ENCODE measurements around the gene KIAA0753. TPM values are rescaled to one million over a fixed set of nuclear protein-coding genes. Genes with fewer than 3 reads are reported as not detected.
A peak's percentile ranks its signal among the peaks of the same experiment; 100 is the strongest.

KIAA0753 gene
- 16.7 and 17.2 TPM in 2 replicates for total RNA-seq (2014; rRNA removed; shearing (Covaris generic))

GRCh38 chr17:6640536-6641246, at the start of gene KIAA0753, which contains the start of gene TXNDC17:
TSS of gene KIAA0753 (minus strand) at chr17:6640711. CDS start at chr17:6635103, 5,608 bp downstream.
TSS of gene TXNDC17 (plus strand) at chr17:6641060. CDS start at chr17:6641083, 23 bp downstream.
- in situ Hi-C loops (cut with HindIII; ENCODE audit: low sequenced_read_pairs) = no loop called here
- DNase-seq (ENCODE audit: low spot score) = peak; percentile 86

DNA sequence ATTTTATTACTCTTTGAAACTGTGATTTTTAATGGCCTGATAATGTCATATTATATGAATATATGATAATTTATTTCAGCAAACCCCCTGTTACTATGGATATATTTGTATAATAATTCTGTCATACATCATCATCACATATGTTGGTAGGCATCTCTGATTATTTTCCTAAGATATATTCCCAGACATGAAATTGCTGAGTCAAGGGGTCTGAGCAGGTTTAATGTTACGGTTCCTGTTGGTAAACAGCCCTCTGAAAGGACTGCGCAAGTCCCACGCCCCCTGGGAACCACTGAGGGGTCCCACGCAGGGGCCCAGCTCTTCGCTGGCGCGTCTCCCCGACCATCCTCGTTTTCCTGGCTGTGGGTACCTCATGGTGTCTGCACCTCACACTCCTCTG, 48.4 kb upstream of the KIAA0753 start:
- no peak for DNase-seq (ENCODE audit: low spot score)
- in situ Hi-C loops (cut with HindIII; ENCODE audit: low sequenced_read_pairs) = no loop called here

GRCh38 chr17:6686026-6686425, 45.5 kb upstream of the KIAA0753 start:
- no peak for DNase-seq (ENCODE audit: low spot score)
- in situ Hi-C loops (cut with HindIII; ENCODE audit: low sequenced_read_pairs) = no loop called here

DNA sequence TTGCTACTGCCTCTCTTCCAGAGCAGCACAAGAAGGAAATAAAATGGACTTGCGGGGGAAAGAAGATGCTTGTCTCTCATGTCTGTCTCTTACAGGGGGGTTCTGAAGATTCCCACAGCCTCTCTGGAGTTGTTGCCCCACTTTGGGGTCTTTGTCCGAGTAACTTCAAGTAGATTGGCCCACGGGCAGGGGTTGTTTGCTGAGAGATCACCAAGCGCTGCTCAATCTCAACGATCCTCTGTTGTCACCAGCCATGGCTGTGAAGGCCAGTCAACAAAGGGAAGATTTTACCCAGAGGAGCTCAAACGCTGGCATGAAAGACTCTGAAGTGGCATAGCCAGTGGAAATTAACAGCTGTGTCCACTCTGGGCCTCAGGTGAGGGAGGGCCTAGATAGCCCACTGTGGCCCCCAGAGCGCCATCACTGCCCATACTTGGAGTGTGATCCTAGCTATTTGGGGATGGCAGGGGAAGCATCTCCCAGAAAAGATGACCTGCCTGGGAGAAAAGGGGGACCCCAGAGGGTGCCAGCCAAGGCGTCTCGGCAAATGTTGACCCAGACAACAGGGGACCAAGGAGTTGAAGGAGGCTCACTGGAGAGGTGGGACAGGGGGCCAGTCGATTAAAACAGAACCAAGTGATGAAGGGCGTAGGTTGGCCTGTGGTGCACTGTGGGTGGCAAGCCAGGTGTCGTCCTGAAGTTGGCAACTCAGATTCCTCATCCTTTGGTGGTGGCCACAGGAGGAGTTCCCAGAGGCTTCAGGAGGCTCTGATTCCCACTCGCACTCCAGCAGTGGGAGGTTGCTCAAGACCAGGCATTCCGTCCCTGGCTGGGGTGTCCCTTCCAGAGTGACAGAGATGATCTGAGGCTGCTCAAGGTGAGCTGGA, 44.6 kb upstream of the KIAA0753 start:
- in situ Hi-C loops (cut with HindIII; ENCODE audit: low sequenced_read_pairs) = no loop called here
- no peak for DNase-seq (ENCODE audit: low spot score)

DNA sequence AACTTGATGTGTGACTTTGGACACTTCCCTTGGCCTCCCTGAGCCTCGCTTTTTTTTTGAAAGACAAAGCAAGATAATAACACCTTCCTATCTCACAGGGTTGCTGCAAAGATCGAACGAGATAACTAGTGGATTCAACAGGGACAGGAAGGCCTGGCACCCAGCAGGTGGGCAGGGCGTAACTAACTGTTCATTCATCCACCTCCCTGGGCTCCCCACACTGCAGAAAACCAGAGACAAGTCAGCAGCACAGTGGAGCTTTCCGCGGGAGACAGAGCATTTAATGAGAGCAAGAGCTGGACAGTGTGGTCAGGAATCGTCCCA, 43.9 kb upstream of the KIAA0753 start:
- in situ Hi-C loops (cut with HindIII; ENCODE audit: low sequenced_read_pairs) = no loop called here
- DNase-seq (ENCODE audit: low spot score) = no peak

GRCh38 chr17:6683730-6684459, 43.4 kb upstream of the KIAA0753 start:
- in situ Hi-C loops (cut with HindIII; ENCODE audit: low sequenced_read_pairs) = no loop called here
- DNase-seq (ENCODE audit: low spot score) = no peak

- in situ Hi-C loops (cut with HindIII; ENCODE audit: low sequenced_read_pairs) = no loop called here
- no peak for DNase-seq (ENCODE audit: low spot score)
Measured at GRCh38 chr17:6683081-6683684, 42.7 kb upstream of the KIAA0753 start.

DNA sequence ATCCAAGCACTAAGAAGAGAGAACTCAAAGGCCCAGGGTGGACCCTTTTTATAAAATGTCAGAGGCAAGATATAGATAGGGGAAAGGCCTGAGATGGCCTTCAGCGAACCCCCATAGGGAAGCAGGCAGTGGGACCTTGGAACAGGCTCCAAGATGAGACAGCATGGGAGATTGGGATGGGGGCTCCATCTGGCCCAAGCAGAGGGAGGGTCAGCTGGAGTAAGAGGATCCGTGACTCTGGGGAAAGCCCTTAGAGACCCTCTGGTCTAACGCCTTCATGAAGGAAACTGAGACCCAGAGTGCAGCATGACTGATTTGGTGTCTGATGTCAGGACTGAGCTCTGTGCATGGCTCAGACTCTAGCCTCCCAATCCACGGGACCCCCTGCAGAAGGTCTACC, 41.8 kb upstream of the KIAA0753 start:
- no peak for DNase-seq (ENCODE audit: low spot score)
- in situ Hi-C loops (cut with HindIII; ENCODE audit: low sequenced_read_pairs) = no loop called here

DNA sequence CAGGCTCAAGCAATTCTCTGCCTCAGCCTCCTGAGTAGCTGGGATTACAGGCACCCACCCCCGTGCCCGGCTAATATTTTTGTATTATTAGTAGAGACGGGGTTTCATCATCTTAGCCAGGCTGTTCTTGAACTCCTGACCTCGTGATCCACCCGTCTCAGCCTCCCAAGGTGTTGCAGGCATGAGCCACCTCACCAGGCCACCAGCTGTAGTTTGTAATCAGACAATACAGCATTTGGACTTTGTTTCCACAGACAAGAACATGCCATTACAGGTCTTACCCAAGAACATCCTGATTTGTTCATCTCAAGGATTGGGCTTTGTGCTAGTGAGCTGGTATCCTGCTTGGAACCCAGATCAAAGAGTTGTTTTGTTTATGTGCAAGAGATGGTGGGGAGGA, 41.2 kb upstream of the KIAA0753 start:
- DNase-seq (ENCODE audit: low spot score) = no peak
- in situ Hi-C loops (cut with HindIII; ENCODE audit: low sequenced_read_pairs) = no loop called here

GRCh38 chr17:6681176-6681575, 40.7 kb upstream of the KIAA0753 start:
- DNase-seq (ENCODE audit: low spot score) = no peak
- in situ Hi-C loops (cut with HindIII; ENCODE audit: low sequenced_read_pairs) = no loop called here

DNA sequence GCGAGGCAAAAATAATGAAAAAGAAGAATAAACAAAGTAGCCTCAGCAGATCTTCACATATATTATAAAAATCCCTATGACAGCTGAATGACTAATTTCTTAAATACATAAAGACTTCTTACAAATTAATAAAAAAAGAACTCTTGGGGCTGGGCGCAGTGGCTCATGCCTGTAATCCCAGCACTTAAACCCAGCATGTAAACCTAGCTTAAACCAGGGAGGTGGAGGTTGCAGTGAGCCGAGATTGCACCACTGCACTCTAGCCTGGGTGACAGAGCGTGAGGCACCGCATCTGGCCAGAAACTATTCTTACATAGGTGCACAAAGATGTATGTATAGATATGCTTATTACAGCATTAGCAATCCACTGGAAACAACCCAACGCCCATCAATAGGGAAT, 38.7 kb upstream of the KIAA0753 start:
- in situ Hi-C loops (cut with HindIII; ENCODE audit: low sequenced_read_pairs) = no loop called here
- no peak for DNase-seq (ENCODE audit: low spot score)

DNA sequence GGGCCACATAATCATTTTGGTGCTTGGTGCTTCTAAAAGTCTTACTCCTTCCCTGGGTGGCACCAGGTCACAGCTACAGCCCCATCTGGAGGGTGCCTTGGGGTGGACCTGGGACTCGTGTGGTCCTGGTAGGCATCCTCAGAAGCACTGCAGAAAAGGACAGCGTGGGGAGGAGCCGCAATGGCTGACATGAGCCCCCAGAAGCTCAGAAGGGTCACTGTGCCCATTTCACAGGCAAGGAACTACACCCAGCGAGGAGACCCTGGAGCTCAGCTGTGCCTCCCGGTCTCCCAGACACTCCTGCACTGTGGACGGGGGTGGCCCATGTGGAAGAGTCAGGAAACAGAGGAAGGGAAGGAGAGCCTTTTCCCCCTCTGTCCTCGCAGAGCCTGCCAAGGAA, 37.4 kb upstream of the KIAA0753 start:
- in situ Hi-C loops (cut with HindIII; ENCODE audit: low sequenced_read_pairs) = no loop called here

GRCh38 chr17:6677158-6677831, 36.8 kb upstream of the KIAA0753 start:
- no peak for DNase-seq (ENCODE audit: low spot score)
- in situ Hi-C loops (cut with HindIII; ENCODE audit: low sequenced_read_pairs) = no loop called here

More for the DNA sequence above, 37.4 kb upstream of the KIAA0753 start:
- DNase-seq (ENCODE audit: low spot score) = no peak

- no peak for DNase-seq (ENCODE audit: low spot score)
- in situ Hi-C loops (cut with HindIII; ENCODE audit: low sequenced_read_pairs) = no loop called here
Measured at GRCh38 chr17:6676802-6677157, 36.3 kb upstream of the KIAA0753 start.

- in situ Hi-C loops (cut with HindIII; ENCODE audit: low sequenced_read_pairs) = no loop called here
- no peak for DNase-seq (ENCODE audit: low spot score)
Measured at GRCh38 chr17:6675201-6675825, 34.8 kb upstream of the KIAA0753 start.

GRCh38 chr17:6674586-6674985, 34.1 kb upstream of the KIAA0753 start:
- in situ Hi-C loops (cut with HindIII; ENCODE audit: low sequenced_read_pairs) = no loop called here
- no peak for DNase-seq (ENCODE audit: low spot score)

DNA sequence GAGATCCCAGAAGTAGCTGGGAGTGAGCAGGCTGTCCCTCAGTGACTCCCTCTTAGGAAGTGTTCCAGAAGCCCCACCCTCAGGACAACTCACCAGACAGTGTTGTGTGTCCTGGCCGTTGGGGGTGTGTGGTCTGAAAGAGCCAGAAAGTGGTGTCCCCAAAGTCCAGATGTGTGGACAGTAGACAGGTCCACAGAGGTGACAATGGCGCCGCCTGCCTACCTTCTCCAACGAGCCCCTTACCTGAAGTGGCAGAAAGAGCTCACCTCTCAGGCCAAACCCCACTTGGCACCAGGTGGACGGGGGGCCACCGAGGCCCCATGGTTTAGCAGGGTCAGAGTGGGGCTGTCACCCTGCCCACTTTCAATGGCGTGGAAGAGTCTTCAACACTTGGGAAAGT, 30.9 kb upstream of the KIAA0753 start:
- in situ Hi-C loops (cut with HindIII; ENCODE audit: low sequenced_read_pairs) = no loop called here
- no peak for DNase-seq (ENCODE audit: low spot score)

- no peak for DNase-seq (ENCODE audit: low spot score)
- in situ Hi-C loops (cut with HindIII; ENCODE audit: low sequenced_read_pairs) = no loop called here
Measured at GRCh38 chr17:6670999-6671398, 30.5 kb upstream of the KIAA0753 start.

DNA sequence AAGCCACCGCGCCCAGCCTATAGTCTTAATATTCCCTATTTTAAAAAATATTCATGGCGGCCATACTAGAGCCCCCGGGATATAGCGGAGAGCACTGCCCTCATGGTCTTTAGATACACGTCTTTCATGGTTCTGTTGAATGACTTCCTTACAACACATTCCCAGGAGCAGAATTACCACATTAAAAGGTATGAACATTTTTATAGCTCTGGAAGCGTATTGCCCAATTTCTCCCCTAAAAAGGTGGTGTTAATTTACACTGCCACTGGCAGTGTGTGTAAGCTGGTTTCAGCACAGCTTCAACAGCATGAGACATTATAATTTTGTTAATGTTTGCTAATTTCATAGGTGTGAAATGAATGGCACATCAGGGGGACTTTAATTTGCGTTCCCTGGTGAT, 30.1 kb upstream of the KIAA0753 start:
- DNase-seq (ENCODE audit: low spot score) = no peak
- in situ Hi-C loops (cut with HindIII; ENCODE audit: low sequenced_read_pairs) = no loop called here

All from G401 (cell line).